ENCODE data around the gene CLRN3.

The CLRN3 gene

GRCh38 chr10:127928021-127928806, 35.5 kb upstream of the CLRN3 start:
- ATAC-seq = peak; percentile 90
- TF ChIP-seq BACH2 (CRISPR knock-in tag; IDR thresholded peaks at IDR 0.05; ENCODE audit: borderline replicate concordance) (no peak), ISL1 (CRISPR knock-in tag; IDR thresholded peaks at IDR 0.05) (peak; percentile 99), ZNF8 (CRISPR knock-in tag; IDR thresholded peaks at IDR 0.05) (peak; percentile 28; the same call in 1 of the 2 replicates), ZFP30 (CRISPR knock-in tag; IDR thresholded peaks at IDR 0.05) (no peak), CREB5 (CRISPR knock-in tag; IDR thresholded peaks at IDR 0.05; ENCODE audit: low read depth) (peak; percentile 98), ZNF70 (CRISPR knock-in tag; IDR thresholded peaks at IDR 0.05) (peak; percentile 32; the same call in 1 of the 2 replicates), ZNF565 (CRISPR knock-in tag; conservative IDR thresholded peaks at IDR 0.05; ENCODE audit: low read depth) (0 out of 2 replicates have a peak, but pooled peaks have one; percentile 60), GLIS3 (CRISPR knock-in tag; IDR thresholded peaks at IDR 0.05) (peak; percentile 83; the same call in 1 of the 2 replicates), OSR1 (CRISPR knock-in tag; IDR thresholded peaks at IDR 0.05) (no peak), SNAI2 (CRISPR knock-in tag; IDR thresholded peaks at IDR 0.05) (peak; percentile 87), ESRRG (CRISPR knock-in tag; IDR thresholded peaks at IDR 0.05) (peak; percentile 96), TCF4 (CRISPR knock-in tag; IDR thresholded peaks at IDR 0.05; ENCODE audit: borderline replicate concordance) (peak; percentile 97), ZFP3 (CRISPR knock-in tag; IDR thresholded peaks at IDR 0.05) (peak; percentile 68; the same call in 1 of the 2 replicates), PPARA (CRISPR knock-in tag; IDR thresholded peaks at IDR 0.05; ENCODE audit: borderline replicate concordance) (no peak), POU6F1 (CRISPR knock-in tag; IDR thresholded peaks at IDR 0.05; ENCODE audit: borderline replicate concordance, low read depth) (peak; percentile 93), CSRNP3 (CRISPR knock-in tag; IDR thresholded peaks at IDR 0.05) (peak; percentile 98), ARNTL (CRISPR knock-in tag; IDR thresholded peaks at IDR 0.05; ENCODE audit: borderline replicate concordance, low read depth) (no peak), ZC3H10 (CRISPR knock-in tag; IDR thresholded peaks at IDR 0.05) (peak; percentile 99), CSDC2 (CRISPR knock-in tag; IDR thresholded peaks at IDR 0.05) (no peak), PATZ1 (CRISPR knock-in tag; IDR thresholded peaks at IDR 0.05; ENCODE audit: borderline replicate concordance) (peak; percentile 91), TSHZ2 (CRISPR knock-in tag; IDR thresholded peaks at IDR 0.05) (no peak; the same call in none of the 2 replicates), TOX (CRISPR knock-in tag; IDR thresholded peaks at IDR 0.05; ENCODE audit: borderline replicate concordance) (peak; percentile 99), RARB (CRISPR knock-in tag; IDR thresholded peaks at IDR 0.05) (peak; percentile 97)

GRCh38 chr10:127926455-127926854, 33.7 kb upstream of the CLRN3 start:
- TF ChIP-seq RARB (CRISPR knock-in tag; IDR thresholded peaks at IDR 0.05) = no peak
- no peak for ATAC-seq
